HG03060 (cell line): Measurements from ENCODE around the gene OPN3.
A peak's percentile ranks its signal among the peaks of the same experiment; 100 is the strongest.

Experiments used
- ATAC-seq: cut with Tn5 transposase; IDR thresholded peaks from one replicate; pipeline ENCODE4 v1.9.1; 2021; ENCODE audit warnings: low read depth, moderate number of reproducible peaks; ENCODE audit not compliant: unreplicated experiment

OPN3 gene

DNA sequence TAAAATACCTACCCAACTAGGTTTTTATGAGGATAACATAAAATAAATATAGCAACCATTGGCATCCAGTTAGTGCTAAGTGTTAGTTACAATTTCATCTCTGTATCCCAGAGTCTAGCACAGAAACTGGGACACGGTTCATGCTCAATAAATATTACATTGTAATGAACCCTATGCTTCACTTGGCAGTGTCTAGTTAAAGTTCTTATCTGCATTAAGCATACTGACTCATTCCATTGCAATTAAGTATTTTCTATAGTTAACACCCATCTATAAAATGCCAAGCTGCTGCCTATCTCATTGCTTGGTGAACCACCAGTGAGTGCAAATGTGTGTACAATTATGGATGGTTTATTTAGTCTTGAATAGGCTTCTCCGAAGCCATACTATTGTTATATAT is 15.2 kb downstream of the OPN3 start:
- ATAC-seq: no peak

DNA sequence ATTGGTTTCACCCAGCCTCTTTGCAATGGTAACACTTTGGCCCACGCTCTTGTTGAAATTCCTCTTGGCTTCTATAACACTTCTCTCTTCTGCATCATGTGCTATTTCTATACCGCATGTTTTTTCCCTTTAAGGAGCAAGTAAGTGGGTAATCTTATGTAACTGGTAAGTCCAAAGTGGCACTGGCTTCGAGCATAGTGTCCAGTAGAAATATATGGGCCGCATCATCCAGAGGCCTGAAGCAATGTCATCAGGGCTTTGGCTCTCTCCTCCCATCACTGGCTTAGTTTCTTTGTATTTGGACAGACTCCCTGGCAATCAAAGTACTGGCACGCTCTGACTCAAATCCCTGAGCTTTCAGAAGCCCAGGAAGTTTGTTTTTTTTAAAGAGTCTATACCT is 17.5 kb downstream of the OPN3 start:
- no peak for ATAC-seq

GRCh38 chr1:241617426-241617825 is 22.7 kb downstream of the OPN3 start:
- no peak for ATAC-seq

- no peak for ATAC-seq
Measured at GRCh38 chr1:241615043-241615974, 24.9 kb downstream of the OPN3 start.

DNA sequence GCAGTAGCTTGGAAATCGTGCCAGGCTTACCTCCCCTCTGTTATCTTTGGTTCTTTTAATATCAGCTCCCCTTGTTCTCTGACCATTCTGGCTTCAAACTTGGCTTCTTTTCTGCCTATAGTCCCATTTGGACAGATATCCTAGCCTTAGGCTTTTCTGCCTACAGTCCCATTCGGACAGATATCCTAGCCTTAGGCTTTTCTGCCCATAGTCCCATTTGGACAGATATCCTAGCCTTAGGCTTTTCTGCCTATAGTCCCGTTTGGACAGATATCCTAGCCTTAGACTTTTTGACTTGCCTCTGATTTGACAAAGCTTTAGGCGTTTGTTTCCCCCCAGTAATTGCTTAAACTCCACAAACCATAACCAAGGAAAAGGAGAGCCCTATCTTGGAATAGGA is 25.6 kb downstream of the OPN3 start:
- ATAC-seq: no peak

DNA sequence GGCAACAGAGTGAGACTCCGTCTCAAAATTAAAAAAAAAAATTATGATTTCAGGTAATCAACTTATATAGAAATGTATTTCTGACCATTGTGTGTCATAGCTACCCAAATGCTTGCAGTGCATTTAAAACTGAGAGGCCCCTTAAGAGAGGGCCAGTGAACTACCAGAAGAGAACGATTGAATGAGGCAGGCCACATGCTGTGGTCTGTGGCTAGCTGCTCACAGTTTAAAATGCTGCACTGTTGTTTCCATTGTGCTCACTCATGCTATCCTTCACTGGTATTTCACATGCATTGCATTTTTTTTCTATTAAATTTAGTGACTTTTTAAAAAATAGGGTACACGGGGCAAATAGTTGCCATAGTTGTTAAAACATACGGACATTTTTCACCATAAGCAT is 26.0 kb downstream of the OPN3 start:
- no peak for ATAC-seq

- ATAC-seq: no peak
Measured at GRCh38 chr1:241612533-241613477, 27.4 kb downstream of the OPN3 start.

- no peak for ATAC-seq
Measured at GRCh38 chr1:241611736-241612135, 28.4 kb downstream of the OPN3 start.

GRCh38 chr1:241611063-241611462 is 29.1 kb downstream of the OPN3 start:
- ATAC-seq: peak; percentile 90

- ATAC-seq: no peak
Measured at GRCh38 chr1:241610056-241610815, 29.9 kb downstream of the OPN3 start.

DNA sequence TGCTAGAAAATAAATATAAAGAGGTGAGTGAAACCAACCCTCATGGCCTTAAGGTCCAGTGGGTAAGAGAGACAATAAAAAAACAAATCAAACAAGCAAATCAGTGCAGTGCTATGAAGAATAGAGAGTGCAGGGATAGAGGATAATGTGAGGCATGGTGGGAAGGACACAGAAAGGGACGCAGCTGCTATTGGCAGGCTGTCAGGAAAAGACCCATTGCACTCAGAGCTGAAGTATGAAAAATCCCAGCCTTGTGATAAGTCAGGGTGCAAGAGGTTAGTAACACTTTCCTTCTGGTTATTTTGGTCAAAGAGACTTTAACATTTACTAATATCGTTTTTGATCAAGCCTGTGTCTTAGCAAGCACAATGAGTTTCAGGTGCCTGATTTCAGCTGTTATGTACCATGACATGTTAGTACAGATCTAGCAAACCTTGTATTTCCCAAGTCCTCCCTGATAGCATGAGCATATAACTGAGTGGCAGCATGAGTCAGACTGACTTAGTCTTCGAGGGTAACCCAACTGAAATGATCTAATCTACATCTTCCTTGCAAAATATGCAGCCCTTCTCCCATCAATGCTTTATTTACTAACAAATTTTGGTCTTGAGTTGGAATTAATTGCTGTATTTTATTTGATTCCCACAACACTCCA is 31.7 kb downstream of the OPN3 start:
- ATAC-seq: no peak

DNA sequence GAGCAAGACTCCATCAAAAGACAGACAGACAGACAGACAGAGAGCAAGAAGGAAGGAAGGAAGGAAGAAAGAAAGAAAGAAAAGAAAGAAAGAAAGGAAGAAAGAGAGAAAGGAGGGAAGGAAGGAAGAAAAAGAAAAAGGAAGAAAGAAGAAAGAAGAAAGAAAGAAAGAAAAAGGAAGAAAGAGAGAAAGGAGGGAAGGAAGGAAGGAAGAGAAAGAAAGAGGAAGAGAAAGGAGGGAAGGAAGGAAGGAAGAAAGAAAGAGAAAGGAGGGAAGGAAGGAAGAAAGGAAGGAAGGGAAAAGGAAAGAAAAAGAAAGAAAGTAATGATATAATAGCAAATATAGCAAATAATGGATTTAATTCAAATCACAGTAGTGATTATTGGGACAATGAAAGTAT is 32.7 kb downstream of the OPN3 start:
- no peak for ATAC-seq

GRCh38 chr1:241606544-241606943 is 33.6 kb downstream of the OPN3 start:
- ATAC-seq: no peak

DNA sequence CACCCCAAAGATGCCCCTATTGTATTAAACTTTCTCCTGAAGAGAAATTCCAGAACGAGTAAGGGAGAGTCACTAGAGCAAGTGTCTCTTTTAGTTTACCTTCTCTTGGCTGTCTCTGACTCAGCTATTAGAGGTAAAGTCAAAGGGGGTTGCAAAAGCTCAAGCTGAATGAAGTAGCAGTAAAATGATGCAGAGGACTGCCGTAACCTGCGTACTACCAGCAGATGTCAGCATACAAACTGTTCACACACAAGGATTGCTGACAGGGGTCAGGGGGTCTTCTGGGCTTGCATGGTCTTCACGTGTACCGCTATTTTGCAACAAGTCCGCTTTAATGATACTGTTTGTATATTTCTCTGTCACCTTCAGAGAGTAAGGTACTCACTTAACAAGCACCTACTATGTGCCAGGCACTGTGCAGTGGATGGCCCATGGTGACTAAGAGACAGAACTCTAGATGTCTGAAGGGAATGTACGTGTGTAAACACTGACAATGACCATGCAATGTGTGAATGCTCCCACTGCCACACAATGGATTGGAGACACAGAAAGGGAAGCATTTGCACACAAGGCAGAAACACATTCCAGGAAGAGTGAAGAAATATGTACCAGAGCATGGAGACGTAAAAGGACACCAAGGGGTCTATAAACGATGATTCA is 34.9 kb downstream of the OPN3 start:
- ATAC-seq: no peak

DNA sequence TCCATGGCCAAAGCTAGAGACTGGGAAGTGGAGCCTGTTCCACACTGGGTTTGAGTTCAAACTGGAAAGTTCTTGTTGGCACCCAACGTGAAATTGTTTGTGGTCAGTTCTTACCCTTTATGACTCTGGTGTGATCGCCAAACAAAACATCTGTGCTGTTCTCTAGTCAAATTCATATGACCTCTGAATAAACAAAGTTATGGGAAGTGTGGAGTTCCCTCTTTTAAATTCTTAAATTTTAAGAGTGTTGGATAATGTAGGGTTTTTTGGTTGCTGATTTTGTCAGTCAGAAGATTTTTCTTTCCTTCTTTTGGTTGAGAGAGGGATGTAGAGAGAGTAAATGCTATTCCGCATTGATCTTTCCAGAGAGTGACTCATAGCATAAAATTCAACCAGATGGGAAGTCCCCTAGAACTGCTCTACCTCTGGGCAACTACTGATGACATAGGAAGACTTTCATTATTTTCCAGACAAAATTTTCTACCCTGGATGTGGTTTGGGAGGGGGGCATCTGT is 36.4 kb downstream of the OPN3 start:
- no peak for ATAC-seq

- peak; percentile 88 for ATAC-seq
Measured at GRCh38 chr1:241600496-241600901, 39.7 kb downstream of the OPN3 start.

DNA sequence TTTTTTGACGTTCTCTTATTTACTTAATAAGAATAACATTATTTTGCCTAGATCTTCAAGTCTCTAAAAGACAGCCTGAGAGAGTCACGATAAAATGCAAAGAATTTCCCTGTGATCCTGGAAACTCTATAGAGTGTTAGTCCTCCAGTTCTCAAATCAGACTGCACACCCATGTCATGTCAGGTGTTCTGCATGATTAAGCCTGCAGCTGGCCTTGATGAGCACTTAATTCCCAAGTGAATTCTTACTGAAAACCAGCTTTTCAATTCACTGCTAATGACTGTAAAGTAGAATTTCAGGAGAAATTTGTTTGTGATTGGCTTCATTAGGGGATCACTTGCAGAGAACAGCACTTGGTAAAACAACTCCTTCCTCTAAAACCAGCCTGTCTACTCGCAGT is 41.9 kb downstream of the OPN3 start:
- peak; percentile 45 for ATAC-seq

- ATAC-seq: no peak
Measured at GRCh38 chr1:241596633-241597032, 43.5 kb downstream of the OPN3 start.

DNA sequence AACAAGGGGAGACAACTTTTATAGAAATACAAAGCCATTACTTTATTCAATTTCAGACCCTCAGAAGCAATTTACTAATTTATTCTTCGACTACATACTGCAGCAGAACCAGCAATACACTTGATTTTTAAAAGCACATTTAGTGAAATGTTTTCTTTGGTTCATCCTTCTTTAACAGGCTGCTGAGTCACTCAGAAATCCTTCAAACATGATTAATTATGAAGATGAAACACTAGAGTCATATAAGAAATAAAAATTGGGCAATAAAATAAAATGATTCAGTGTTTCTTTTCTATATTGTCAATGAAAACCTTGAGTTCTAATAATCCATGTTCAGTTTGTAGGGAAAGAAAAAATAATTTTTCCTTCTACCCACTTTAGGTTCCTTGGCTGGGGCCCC is 47.0 kb downstream of the OPN3 start:
- no peak for ATAC-seq
